ENCODE results near the gene EDC4.

DNA sequence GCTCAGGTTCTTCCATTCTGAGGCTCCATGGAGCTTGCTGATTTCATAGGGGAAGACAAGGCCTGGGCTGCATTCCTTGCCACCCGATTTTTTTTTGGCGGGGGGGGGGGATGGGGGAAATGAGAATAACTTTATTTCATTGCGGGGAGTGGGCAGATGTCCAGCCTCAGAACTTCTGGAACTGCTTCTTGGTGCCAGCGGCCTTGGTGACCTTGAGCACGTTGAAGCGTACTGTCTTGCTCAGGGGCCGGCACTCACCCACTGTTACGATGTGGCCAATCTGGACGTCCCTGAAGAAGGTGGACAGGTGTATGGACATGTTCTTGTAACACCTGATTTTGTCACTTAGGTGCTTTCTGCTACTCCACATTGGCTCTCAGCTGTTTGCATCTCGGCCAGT is 17.1 kb upstream of the EDC4 start:
- TF ChIP-seq, protein P1, sequence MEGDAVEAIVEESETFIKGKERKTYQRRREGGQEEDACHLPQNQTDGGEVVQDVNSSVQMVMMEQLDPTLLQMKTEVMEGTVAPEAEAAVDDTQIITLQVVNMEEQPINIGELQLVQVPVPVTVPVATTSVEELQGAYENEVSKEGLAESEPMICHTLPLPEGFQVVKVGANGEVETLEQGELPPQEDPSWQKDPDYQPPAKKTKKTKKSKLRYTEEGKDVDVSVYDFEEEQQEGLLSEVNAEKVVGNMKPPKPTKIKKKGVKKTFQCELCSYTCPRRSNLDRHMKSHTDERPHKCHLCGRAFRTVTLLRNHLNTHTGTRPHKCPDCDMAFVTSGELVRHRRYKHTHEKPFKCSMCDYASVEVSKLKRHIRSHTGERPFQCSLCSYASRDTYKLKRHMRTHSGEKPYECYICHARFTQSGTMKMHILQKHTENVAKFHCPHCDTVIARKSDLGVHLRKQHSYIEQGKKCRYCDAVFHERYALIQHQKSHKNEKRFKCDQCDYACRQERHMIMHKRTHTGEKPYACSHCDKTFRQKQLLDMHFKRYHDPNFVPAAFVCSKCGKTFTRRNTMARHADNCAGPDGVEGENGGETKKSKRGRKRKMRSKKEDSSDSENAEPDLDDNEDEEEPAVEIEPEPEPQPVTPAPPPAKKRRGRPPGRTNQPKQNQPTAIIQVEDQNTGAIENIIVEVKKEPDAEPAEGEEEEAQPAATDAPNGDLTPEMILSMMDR (IDR thresholded peaks at IDR 0.05): no peak
- TF ChIP-seq POLR2A (IDR thresholded peaks at IDR 0.05) (no peak), EP300 (IDR thresholded peaks at IDR 0.05) (no peak)

Measured in stomach (tissue), 4 donors.